Activated naive CD4-positive, alpha-beta T cell treated with anti-CD3 and anti-CD28 coated beads, Interleukin-2, amount 50 U/mL, for 72 hours (primary cell): ENCODE results near the gene ELOA2. TPM values are rescaled to one million over a fixed set of nuclear protein-coding genes. Genes with fewer than 3 reads are reported as not detected.
A peak's percentile ranks its signal among the peaks of the same experiment; 100 is the strongest.
"Not testable (repeated sequence)": the region's sequence is repeated elsewhere in the genome, so short reads cannot be mapped to it uniquely, and the experiment has no call there.

Source experiments
- ATAC-seq, 2 donors: fragments of 150-1000 bp; cut with Tn5 transposase; 2 replicates each; pipeline ENCODE4 v1.10.0; 2021; ENCODE audit warnings: mild to moderate bottlenecking in 2 of 2, moderate library complexity in 2 of 2
- DNase-seq, 2 donors: peaks; one replicate each; pipeline ENCODE4 v3.0.0; 2021 to 2022; ENCODE audit warnings: low spot score in 2 of 2
- H3K27ac Mint-ChIP-seq, 2 donors: one replicate each; pipeline ENCODE4 v1.8.0; 2022; ENCODE audit warnings: mild to moderate bottlenecking in 2 of 2, mixed read lengths in 2 of 2
- H3K36me3 Mint-ChIP-seq, 2 donors: one replicate each; pipeline ENCODE4 v1.8.0; 2022; ENCODE audit warnings: mixed read lengths in 2 of 2
- H3K9me3 Mint-ChIP-seq, 2 donors: one replicate each; pipeline ENCODE4 v1.8.0; 2022; ENCODE audit warnings: mixed read lengths in 2 of 2
- total RNA-seq, 2 donors: library from RNA; stranded (reverse); gene quantifications; one replicate each; pipeline ENCODE4 v1.2.3, GENCODE V29; 2022

Gene ELOA2, protein sequence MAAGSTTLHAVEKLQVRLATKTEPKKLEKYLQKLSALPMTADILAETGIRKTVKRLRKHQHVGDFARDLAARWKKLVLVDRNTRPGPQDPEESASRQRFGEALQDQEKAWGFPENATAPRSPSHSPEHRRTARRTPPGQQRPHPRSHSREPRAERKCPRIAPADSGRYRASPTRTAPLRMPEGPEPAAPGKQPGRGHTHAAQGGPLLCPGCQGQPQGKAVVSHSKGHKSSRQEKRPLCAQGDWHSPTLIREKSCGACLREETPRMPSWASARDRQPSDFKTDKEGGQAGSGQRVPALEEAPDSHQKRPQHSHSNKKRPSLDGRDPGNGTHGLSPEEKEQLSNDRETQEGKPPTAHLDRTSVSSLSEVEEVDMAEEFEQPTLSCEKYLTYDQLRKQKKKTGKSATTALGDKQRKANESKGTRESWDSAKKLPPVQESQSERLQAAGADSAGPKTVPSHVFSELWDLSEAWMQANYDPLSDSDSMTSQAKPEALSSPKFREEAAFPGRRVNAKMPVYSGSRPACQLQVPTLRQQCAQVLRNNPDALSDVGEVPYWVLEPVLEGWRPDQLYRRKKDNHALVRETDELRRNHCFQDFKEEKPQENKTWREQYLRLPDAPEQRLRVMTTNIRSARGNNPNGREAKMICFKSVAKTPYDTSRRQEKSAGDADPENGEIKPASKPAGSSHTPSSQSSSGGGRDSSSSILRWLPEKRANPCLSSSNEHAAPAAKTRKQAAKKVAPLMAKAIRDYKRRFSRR
- total RNA-seq = not detected

DNA sequence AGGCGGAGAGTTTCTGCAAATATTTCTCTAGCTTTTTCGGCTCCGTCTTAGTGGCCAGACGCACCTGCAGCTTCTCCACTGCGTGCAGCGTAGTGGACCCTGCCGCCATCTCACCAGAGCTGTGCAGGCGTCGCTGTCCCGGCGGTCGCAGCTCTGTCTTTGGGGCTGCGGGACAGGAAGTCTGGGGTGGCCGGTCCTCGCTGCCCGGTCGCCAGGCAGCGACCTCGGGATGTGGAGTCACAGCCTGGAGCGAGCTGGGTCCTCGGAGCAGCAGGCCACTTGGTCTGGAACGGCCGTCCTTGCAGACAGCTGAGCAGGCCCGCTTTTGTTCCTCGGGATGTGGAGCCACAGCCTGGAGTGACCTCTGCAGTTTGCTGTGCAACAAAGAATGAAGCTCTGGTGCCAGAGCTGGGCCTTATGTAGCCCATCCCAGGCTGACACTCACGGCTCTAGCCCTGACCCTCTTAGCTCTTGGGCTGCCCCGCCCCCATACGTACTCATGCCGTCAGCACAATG is at the start of gene ELOA2:
ELOA2 (minus strand) TSS at position 466 of the 516 bp plus-strand sequence; CDS start at position 109, 357 bp downstream.
- H3K27ac Mint-ChIP-seq = no peak within 1 kb of the TSS
- ATAC-seq (no peak), DNase-seq (no peak)
- peaks cover 0 to 11% of the 10 kb centered on the region in 2 donors for H3K9me3 Mint-ChIP-seq
- H3K36me3 Mint-ChIP-seq = peaks cover 5 to 31% of the 10 kb centered on the region in 2 donors

DNA sequence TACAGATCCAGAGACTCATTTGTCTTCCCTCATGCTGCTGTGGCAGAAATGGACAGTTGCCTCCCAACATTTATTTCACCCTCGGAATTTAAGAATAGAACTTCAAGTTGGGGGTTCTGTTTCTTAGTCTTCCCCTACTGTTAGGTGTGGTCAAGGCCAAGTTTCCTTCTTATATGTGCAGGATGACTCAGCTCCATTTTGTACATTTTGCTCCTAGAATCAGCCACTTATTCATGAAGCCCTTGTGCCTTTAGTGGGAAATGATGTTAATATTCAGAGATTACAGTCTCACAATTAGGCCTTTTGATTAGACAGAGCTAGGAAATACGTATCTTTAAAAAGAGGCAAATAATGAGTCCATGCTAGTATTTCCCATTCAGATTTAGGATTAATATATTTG is 46.2 kb upstream of the ELOA2 start:
- H3K36me3 Mint-ChIP-seq = no peaks in the 10 kb centered on the region
- no peak for DNase-seq
- no peak overlapping the region for H3K27ac Mint-ChIP-seq
- H3K9me3 Mint-ChIP-seq = no peaks in the 10 kb centered on the region
- ATAC-seq = no peak

DNA sequence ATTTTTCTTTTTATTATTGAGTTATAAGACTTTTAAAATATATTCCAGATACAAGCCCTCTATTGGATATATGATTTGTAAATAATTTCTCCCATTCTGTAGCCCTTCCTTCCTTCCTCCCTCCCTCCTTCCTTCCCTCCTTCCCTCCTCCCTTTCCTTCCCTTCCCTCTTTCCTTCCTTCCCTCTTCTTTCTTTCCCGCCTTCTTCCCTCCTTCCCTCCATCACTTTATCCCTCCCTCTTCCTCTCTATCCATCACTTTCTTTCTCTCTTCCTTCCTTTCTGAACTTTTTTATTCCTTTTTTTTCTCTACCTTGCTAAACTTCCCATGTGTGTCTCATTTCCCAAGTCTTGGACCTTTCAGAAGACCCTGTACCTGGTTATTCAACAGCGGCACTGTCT is 45.5 kb upstream of the ELOA2 start:
- no peak overlapping the region for H3K27ac Mint-ChIP-seq
- ATAC-seq (no peak), DNase-seq (no peak)
- no peaks in the 10 kb centered on the region for H3K9me3 Mint-ChIP-seq
- no peaks in the 10 kb centered on the region for H3K36me3 Mint-ChIP-seq

DNA sequence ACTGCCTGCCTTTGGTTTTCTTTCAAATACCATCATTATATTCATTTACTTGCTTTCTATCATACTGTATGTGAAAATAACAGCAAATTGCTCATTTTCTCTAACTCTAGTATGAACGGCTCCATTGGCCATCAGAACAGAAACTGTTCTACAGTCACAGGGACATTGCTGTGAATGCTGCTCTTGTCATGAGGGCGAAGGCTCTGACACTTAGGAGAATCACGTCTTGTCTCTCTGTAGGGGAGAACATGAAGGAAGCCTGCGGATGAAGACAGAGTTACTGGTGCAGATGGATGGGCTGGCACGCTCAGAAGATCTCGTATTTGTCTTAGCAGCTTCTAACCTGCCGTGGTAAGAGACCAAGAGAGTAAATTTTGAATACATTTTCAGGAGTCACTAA is 41.7 kb upstream of the ELOA2 start:
- Mint-ChIP-seq H3K36me3 (no peaks in the 10 kb centered on the region), H3K27ac (no peak overlapping the region), H3K9me3 (no peaks in the 10 kb centered on the region)
- DNase-seq = no peak
- no peak for ATAC-seq

DNA sequence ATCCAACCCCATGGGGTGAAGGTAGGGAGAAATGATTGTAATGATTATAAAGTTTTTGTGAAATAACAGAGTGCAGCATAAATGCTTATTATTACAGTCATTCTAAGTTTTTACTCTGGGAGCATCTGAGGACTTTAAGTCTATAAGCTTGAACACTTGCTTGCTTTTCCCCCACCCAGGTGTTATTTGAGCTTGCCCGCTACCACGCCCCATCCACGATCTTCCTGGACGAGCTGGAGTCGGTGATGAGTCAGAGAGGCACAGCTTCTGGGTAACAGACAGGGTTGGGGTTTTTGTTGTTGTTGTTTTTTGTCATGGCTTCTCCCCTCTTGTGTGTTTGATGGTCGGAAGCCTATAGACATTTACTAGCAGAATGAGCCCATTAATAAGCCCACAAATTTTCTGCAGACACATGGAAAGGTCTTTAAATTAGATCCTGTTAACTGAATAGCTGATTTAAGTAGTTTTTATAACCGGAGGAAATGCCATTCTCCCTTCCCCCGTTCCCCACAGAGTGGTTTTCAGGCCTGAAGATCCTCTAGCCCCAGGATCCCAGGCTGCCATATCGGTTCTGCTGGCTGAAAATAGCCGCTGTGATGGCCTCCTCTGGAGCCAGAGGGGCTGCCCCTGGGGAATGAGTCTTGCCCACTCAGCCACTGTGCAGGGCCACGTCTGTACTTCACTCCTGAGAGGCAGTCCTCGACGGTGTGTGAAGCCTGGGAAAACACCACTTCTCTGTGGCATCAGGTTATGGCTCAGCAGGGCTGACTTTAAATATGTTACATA is 39.9 kb upstream of the ELOA2 start:
- no peak for DNase-seq
- no peak for ATAC-seq
- Mint-ChIP-seq H3K9me3 (no peaks in the 10 kb centered on the region), H3K27ac (no peak overlapping the region), H3K36me3 (no peaks in the 10 kb centered on the region)

DNA sequence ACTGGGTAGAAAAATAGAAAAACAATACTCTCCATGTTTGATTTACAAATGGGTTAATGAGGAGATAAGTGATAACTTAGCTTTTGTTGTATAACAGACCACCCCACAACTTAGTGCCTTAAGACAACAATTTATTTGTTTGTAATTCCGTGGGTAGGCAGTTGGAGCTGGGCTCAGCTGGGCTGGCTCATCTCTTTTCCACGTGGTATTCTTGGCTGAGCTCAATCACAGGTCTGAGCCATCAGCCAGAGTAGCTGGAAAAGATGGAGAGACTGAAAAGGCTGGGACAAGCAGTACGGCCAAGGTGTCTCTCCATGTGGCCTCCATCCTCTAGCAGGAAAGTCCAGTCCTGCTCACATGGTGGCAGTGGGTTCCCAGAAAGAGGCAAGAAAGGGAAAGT is 32.2 kb upstream of the ELOA2 start:
- no peaks in the 10 kb centered on the region for H3K9me3 Mint-ChIP-seq
- ATAC-seq (no peak), DNase-seq (no peak)
- peak overlapping the region in 1 of 2 donors; percentile 25 for H3K27ac Mint-ChIP-seq
- no peaks in the 10 kb centered on the region for H3K36me3 Mint-ChIP-seq

DNA sequence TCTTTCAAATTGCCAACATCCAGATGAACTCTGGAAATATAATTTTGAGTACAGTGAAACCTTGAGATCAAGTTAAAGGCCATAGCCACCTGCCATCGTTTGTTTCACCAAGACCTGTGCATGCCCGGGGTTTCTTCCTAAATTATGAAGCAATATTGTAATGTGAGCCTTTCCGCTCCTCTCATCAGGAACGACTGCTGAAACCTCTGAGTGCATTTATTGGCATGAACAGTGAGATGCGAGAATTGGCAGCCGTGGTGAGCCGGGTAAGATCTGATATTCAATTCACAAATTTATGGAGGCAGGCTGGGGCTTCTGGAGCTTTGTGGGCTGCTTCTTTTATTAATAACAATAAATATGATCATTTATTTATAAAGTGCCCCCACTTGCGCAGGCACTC is 27.7 kb upstream of the ELOA2 start:
- DNase-seq = no peak
- no peaks in the 10 kb centered on the region for H3K36me3 Mint-ChIP-seq
- no peak overlapping the region for H3K27ac Mint-ChIP-seq
- no peaks in the 10 kb centered on the region for H3K9me3 Mint-ChIP-seq
- no peak for ATAC-seq

DNA sequence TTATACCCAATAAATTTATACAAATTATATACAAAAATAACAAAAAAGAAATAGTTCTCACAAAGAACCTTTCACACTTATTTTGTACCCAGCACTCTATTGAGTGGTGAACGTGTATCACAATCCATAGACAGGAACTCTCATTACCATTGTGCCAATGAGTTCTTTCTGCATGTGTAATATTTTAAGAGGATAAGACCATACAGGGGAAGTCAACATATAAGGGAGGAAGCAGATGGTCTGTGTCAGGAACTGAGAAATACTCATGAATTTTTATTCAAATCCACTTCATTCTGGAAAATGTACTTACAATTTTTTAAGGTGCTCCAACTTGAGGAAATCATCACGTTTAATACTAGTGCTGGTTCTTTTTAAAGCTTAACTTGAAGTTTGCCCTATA is 27.1 kb upstream of the ELOA2 start:
- no peak overlapping the region for H3K27ac Mint-ChIP-seq
- no peaks in the 10 kb centered on the region for H3K9me3 Mint-ChIP-seq
- ATAC-seq = no peak
- no peak for DNase-seq
- H3K36me3 Mint-ChIP-seq = no peaks in the 10 kb centered on the region

DNA sequence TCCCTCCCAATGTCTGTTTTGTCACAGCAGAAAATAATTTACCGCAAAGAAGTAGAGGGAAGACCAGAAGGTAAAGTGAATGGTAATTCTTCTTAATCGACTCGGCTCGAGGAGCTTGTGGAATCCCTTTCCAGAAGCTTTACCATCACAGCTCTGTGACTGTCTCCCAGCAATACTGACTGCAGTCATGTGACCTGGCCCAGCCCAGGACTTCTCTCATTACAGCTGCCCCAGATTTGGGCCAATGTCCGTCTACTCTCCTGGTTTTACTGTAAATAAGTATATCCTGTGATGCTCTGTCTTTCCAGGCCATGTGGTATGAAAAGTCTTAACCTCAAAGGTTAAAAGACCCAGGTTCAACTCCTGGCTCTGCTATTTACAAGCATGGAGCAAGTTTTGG is 18.9 kb upstream of the ELOA2 start:
- ATAC-seq (no peak), DNase-seq (no peak)
- Mint-ChIP-seq H3K27ac (no peak overlapping the region), H3K36me3 (no peaks in the 10 kb centered on the region), H3K9me3 (no peaks in the 10 kb centered on the region)

DNA sequence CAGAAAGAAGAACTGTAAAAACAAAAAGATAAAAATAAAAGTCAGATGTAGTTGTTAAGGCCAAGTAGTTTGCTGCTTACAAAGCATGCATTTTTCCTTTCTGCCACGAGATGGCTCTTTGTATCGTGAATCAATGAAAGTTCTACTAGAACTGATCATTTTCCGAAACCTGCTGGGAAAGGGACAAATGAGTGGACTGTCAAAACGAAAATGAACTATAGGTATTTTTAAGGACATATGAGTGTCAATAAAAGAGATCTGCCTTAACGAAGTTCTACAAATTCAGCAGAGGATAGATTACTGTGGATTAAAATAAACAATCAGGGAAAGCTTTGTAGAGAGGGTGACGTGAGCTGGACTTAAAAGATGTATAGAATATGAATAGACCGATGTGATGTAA is 15.0 kb upstream of the ELOA2 start:
- H3K9me3 Mint-ChIP-seq = no peaks in the 10 kb centered on the region
- no peak for ATAC-seq
- H3K36me3 Mint-ChIP-seq = no peaks in the 10 kb centered on the region
- no peak overlapping the region for H3K27ac Mint-ChIP-seq
- peak in 1 of 2 donors; percentile 15 for DNase-seq

DNA sequence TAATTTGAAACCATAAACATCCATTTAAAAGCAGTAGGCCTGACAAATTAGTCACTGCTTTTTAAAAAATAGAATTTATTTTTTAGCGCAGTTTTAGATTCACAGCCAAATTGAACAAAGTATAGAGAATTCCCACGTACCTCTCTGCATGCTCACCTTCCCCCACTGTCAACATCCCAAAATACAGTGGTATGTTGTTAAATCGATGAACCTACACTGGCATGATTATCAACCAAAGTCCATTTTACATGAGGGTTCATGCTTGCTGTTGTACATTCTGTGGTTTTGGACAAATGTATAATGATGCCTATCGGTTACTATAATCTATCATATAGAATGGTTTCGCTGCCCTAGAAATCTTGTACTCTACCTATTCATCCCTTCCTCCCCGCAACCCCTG is 5.6 kb upstream of the ELOA2 start:
- Mint-ChIP-seq H3K36me3 (peaks cover 0 to 5% of the 10 kb centered on the region in 2 donors), H3K27ac (no peak overlapping the region), H3K9me3 (no peaks in the 10 kb centered on the region)
- ATAC-seq (no peak), DNase-seq (no peak)

DNA sequence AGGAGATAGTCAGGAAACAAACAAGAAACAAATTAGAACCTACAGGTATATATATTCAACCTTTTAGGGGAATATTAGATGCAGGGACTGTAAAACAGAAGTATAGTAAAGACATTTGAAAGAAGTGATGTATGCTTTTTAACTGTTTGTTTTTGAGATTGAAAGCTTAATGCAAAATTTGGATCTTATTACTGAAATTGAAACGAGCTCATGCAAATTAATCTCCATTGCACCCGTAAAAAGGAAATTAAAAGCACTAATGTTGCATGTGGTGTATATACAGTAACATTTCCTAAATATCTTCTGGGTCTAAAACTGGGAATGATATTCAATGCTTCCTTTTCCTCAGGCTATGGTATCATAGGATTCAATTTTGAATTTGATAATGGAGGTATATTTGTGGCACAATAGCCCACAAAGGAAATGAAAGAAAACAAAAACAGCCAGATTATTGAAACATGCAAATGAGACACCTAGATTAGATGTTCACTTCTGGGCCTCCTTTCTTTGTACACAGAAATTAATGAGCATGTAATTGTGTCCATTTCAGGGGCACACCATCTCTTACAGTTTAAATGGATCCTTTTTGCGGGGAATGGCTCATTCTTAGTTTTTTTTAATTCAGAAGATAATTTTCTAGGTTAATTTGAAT is 1.6 kb upstream of the ELOA2 start:
- ATAC-seq (no peak), DNase-seq (no peak)
- Mint-ChIP-seq H3K27ac (no peak overlapping the region), H3K9me3 (peaks cover 0 to 4% of the 10 kb centered on the region in 2 donors), H3K36me3 (peaks cover 5 to 23% of the 10 kb centered on the region in 2 donors)

DNA sequence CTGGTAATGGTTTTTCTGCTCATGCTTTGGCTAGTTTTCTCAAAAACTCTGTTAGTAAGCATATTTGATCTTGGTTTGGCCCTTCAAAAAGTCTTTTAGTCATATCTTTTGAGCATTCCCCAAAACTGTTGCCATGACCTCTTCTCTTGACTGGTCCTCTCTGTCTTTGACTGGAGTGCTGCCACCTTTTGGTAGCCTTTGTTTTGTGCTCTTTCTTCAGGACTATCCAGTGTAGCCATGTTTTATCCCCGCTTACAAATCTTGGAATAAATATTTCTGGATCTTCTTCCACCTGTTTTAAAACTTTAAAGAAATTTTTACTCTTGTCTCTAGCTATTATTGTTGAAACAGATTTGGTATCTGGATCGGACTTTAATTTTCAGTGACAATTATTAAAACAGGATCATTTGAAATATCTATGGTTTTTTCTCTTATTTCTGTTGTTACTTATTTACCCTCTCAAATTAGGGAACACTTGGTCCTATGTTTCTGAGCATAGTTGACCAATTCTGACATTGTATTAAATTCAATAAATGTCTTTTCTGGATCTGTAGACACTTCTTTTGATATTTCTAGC is 965 bp upstream of the ELOA2 start:
- peaks cover 0 to 10% of the 10 kb centered on the region in 2 donors for H3K9me3 Mint-ChIP-seq
- no peak for DNase-seq
- peaks cover 5 to 29% of the 10 kb centered on the region in 2 donors for H3K36me3 Mint-ChIP-seq
- H3K27ac Mint-ChIP-seq = no peak overlapping the region
- no peak for ATAC-seq

DNA sequence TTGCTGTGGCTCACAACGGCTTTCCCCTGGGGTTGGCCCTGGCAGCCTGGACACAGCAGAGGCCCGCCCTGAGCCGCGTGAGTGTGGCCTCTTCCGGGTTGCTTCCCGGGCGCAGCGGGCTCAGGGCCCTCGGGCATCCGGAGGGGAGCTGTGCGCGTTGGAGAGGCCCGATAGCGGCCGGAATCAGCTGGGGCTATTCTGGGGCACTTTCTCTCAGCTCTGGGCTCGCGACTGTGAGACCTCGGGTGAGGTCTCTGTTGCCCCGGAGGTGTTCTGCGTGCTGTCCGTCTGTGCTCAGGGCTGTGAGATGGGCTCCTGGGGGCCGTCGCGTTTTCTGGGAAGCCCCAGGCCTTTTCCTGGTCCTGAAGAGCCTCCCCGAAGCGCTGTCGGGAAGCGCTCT is 830 bp downstream of the ELOA2 start:
- not testable (repeated sequence) for DNase-seq, H3K27ac Mint-ChIP-seq, ATAC-seq
- peaks cover 0 to 11% of the 10 kb centered on the region in 2 donors for H3K9me3 Mint-ChIP-seq
- peaks cover 5 to 31% of the 10 kb centered on the region in 2 donors for H3K36me3 Mint-ChIP-seq

DNA sequence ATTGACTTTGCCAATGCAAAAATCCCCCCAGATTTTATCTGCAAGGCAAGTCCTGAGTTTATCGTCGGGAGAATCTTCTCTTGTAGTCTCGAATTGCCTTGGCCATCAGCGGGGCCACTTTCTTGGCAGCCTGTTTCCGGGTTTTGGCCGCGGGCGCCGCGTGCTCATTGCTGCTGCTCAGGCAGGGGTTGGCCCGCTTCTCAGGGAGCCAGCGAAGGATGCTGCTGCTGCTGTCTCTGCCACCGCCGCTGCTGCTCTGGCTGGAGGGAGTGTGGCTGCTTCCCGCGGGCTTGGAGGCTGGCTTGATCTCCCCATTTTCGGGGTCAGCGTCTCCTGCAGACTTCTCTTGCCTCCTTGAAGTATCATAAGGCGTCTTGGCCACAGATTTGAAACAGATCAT is 2.5 kb downstream of the ELOA2 start:
- DNase-seq (no peak), ATAC-seq (no peak)
- Mint-ChIP-seq H3K9me3 (peaks cover 0 to 11% of the 10 kb centered on the region in 2 donors), H3K27ac (no peak overlapping the region), H3K36me3 (peaks cover 5 to 31% of the 10 kb centered on the region in 2 donors)

DNA sequence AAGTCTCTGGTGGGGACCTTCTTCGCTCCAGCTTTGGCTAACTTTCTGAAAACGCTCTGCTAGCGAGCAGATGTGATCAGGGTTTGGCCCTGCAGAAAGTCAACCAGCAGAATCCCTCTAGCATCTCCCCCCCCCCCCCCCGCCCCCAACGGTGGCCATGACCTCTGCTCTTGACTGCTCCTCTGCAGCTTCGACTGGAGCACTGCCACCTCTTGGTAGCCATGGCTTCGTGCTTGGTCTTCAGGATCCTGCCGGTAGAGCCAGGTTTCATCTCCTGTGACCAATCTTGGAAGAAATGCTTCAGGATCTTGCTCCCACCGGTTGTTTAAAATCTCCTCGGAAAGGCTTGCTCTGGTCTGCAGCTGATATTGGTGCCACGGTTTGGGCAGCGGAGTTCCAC is 4.5 kb downstream of the ELOA2 start:
- DNase-seq, H3K27ac Mint-ChIP-seq, ATAC-seq: not testable (repeated sequence)
- peaks cover 0 to 11% of the 10 kb centered on the region in 2 donors for H3K9me3 Mint-ChIP-seq
- peaks cover 5 to 25% of the 10 kb centered on the region in 2 donors for H3K36me3 Mint-ChIP-seq
